Measurements from ENCODE around the gene TNS1.

Gene TNS1

GRCh38 chr2:217753460-217754200 is 249.2 kb downstream of the TNS1 start:
- H3K4me3 ChIP-seq (ENCODE audit: low read depth, low read length) = no peak overlapping the region
- no peak for TF ChIP-seq CTCF (IDR thresholded peaks at IDR 0.05; ENCODE audit: low read depth, low read length)

GRCh38 chr2:217752714-217753459 is 249.9 kb downstream of the TNS1 start:
- no peak overlapping the region for H3K4me3 ChIP-seq (ENCODE audit: low read depth, low read length)
- no peak for TF ChIP-seq CTCF (IDR thresholded peaks at IDR 0.05; ENCODE audit: low read depth, low read length)

GRCh38 chr2:217751952-217752351 is 250.8 kb downstream of the TNS1 start:
- H3K4me3 ChIP-seq (ENCODE audit: low read depth, low read length) = no peak overlapping the region
- no peak for TF ChIP-seq CTCF (IDR thresholded peaks at IDR 0.05; ENCODE audit: low read depth, low read length)

- H3K4me3 ChIP-seq (ENCODE audit: low read depth, low read length) = no peak overlapping the region
- TF ChIP-seq CTCF (IDR thresholded peaks at IDR 0.05; ENCODE audit: low read depth, low read length) = no peak
Observed at GRCh38 chr2:217751192-217751591, 251.6 kb downstream of the TNS1 start.
